HG03064 (cell line): Measurements from ENCODE around the gene APOL3.
"Not testable (repeated sequence)": the region's sequence is repeated elsewhere in the genome, so short reads cannot be mapped to it uniquely, and the experiment has no call there.

Source experiments
- ATAC-seq: cut with Tn5 transposase; IDR thresholded peaks from one replicate; pipeline ENCODE4 v1.9.1; 2021; ENCODE audit warnings: low read depth; ENCODE audit not compliant: unreplicated experiment

Gene APOL3

GRCh38 chr22:36162127-36163034, 1.8 kb upstream of the APOL3 start:
- ATAC-seq = no peak

GRCh38 chr22:36161793-36162126, 1.2 kb upstream of the APOL3 start:
- ATAC-seq = not testable (repeated sequence)

GRCh38 chr22:36156515-36157419, 3.8 kb downstream of the APOL3 start:
- ATAC-seq = no peak

- no peak for ATAC-seq
Observed at GRCh38 chr22:36156119-36156514, 4.4 kb downstream of the APOL3 start.

GRCh38 chr22:36155702-36156101, 4.9 kb downstream of the APOL3 start:
- no peak for ATAC-seq

- ATAC-seq = no peak
Observed at GRCh38 chr22:36154423-36154945, 6.1 kb downstream of the APOL3 start.

GRCh38 chr22:36153501-36154422, 6.8 kb downstream of the APOL3 start:
- no peak for ATAC-seq

- ATAC-seq = not testable (repeated sequence)
Observed at GRCh38 chr22:36152821-36153220, 7.7 kb downstream of the APOL3 start.

GRCh38 chr22:36152088-36152487, 8.5 kb downstream of the APOL3 start:
- ATAC-seq = no peak

- ATAC-seq = no peak
Observed at GRCh38 chr22:36151006-36151595, 9.5 kb downstream of the APOL3 start.

- ATAC-seq = no peak
Observed at GRCh38 chr22:36149441-36149840, 11.1 kb downstream of the APOL3 start.

- no peak for ATAC-seq
Observed at GRCh38 chr22:36148411-36148810, 12.1 kb downstream of the APOL3 start.

GRCh38 chr22:36147196-36147791, 13.3 kb downstream of the APOL3 start:
- no peak for ATAC-seq

- ATAC-seq = no peak
Observed at GRCh38 chr22:36145881-36146280, 14.7 kb downstream of the APOL3 start.

- ATAC-seq = no peak
Observed at GRCh38 chr22:36144886-36145541, 15.5 kb downstream of the APOL3 start.

- no peak for ATAC-seq
Observed at GRCh38 chr22:36143956-36144355, 16.6 kb downstream of the APOL3 start.

GRCh38 chr22:36143066-36143815, 17.3 kb downstream of the APOL3 start:
- ATAC-seq = no peak

GRCh38 chr22:36141481-36141880, 19.1 kb downstream of the APOL3 start:
- no peak for ATAC-seq
